Thoracic aorta (tissue), 2 donors: ENCODE data around the gene CCR4. TPM values are rescaled to one million over a fixed set of nuclear protein-coding genes. Genes with fewer than 3 reads are reported as not detected.
"Not testable (repeated sequence)": the region's sequence is repeated elsewhere in the genome, so short reads cannot be mapped to it uniquely, and the experiment has no call there.

Experiments
- ATAC-seq: fragments of 150-250 bp; one replicate; pipeline ENCODE4 v1.8.0; 2017; ENCODE audit warnings: low read depth; ENCODE audit not compliant: insufficient number of reproducible peaks, low FRiP score
- DNase-seq: peaks from one replicate; pipeline ENCODE4 v3.0.0-alpha.2; 2020; ENCODE audit warnings: low spot score
- H3K27ac ChIP-seq, 2 donors: fragments of 200-600 bp; sonication (generic); 1 replicate in 1 of 2; 2 replicates in 1 of 2; pipeline ENCODE4 v1.5.1; 2016; ENCODE audit warnings: mild to moderate bottlenecking in 2 of 2, moderate library complexity in 2 of 2
- H3K27me3 ChIP-seq: fragments of 200-600 bp; sonication (generic); replicated peaks from 2 replicates; pipeline ENCODE4 v1.6.0; 2016; ENCODE audit warnings: mild to moderate bottlenecking; ENCODE audit not compliant: insufficient read depth
- H3K36me3 ChIP-seq: fragments of 200-600 bp; sonication (generic); one replicate; pipeline ENCODE4 v1.5.1; 2016
- H3K4me1 ChIP-seq, 2 donors: fragments of 200-600 bp; sonication (generic); 1 replicate in 1 of 2; 2 replicates in 1 of 2; pipeline versions ENCODE4 v1.5.1 to v1.6.0; 2016; ENCODE audit warnings: low read depth in 2 of 2, mild to moderate bottlenecking in 1 of 2; ENCODE audit not compliant: control insufficient read depth in 1 of 2
- H3K4me3 ChIP-seq: fragments of 200-600 bp; sonication (generic); 2 replicates; pipeline ENCODE4 v1.5.1; 2016; ENCODE audit warnings: mild to moderate bottlenecking
- H3K9me3 ChIP-seq: fragments of 200-600 bp; sonication (generic); 2 replicates; pipeline ENCODE4 v1.5.1; 2016
- CTCF ChIP-seq: fragments of 200-600 bp; sonication (generic); IDR thresholded peaks from one replicate; pipeline ENCODE4 v1.5.1; 2019; ENCODE audit warnings: antibody characterized with exemption
- total RNA-seq, 2 donors: library from RNA; depleted of rRNA; stranded (reverse); fragments of >200 nt; gene quantifications; one replicate each; pipeline versions ENCODE4 v1.1.0 to v1.2.3, GENCODE V29; 2016

The CCR4 gene
- total RNA-seq, 2 donors from 2014 or later: 0.56 TPM; not detected in 1

GRCh38 chr3:32960404-32961170, 9.1 kb downstream of the CCR4 start:
- DNase-seq: no peak

GRCh38 chr3:32961189-32961715, 9.8 kb downstream of the CCR4 start:
- H3K4me1 ChIP-seq: no peaks in the 10 kb centered on the region
- H3K9me3 ChIP-seq: no peaks in the 10 kb centered on the region
- DNase-seq (no peak), ATAC-seq (no peak)
- H3K4me3 ChIP-seq: no peak overlapping the region
- no peak for TF ChIP-seq CTCF
- H3K36me3 ChIP-seq: no peaks in the 10 kb centered on the region
- no peak overlapping the region for H3K27ac ChIP-seq
- H3K27me3 ChIP-seq: no peaks in the 10 kb centered on the region

More at GRCh38 chr3:32960404-32961170, 9.1 kb downstream of the CCR4 start:
- Histone ChIP-seq H3K36me3 (no peaks in the 10 kb centered on the region), H3K4me3 (no peak overlapping the region), H3K4me1 (no peaks in the 10 kb centered on the region), H3K27me3 (no peaks in the 10 kb centered on the region), H3K9me3 (no peaks in the 10 kb centered on the region), H3K27ac (no peak overlapping the region)
- no peak for TF ChIP-seq CTCF
- ATAC-seq: no peak

- no peaks in the 10 kb centered on the region for H3K27me3 ChIP-seq
- H3K27ac ChIP-seq: no peak overlapping the region
- no peaks in the 10 kb centered on the region for H3K4me1 ChIP-seq
- H3K9me3 ChIP-seq: no peaks in the 10 kb centered on the region
- DNase-seq (no peak), ATAC-seq (no peak)
- no peak for TF ChIP-seq CTCF
- no peaks in the 10 kb centered on the region for H3K36me3 ChIP-seq
- no peak overlapping the region for H3K4me3 ChIP-seq
These were observed 12.4 kb downstream of the CCR4 start for GRCh38 chr3:32963871-32964270.

- H3K9me3 ChIP-seq, ATAC-seq, DNase-seq, H3K27me3 ChIP-seq, H3K27ac ChIP-seq, H3K4me1 ChIP-seq, H3K4me3 ChIP-seq, H3K36me3 ChIP-seq: not testable (repeated sequence)
These were observed 13.3 kb downstream of the CCR4 start for GRCh38 chr3:32964781-32965180.

- not testable (repeated sequence) for ATAC-seq, H3K36me3 ChIP-seq, H3K4me3 ChIP-seq, H3K27me3 ChIP-seq, H3K4me1 ChIP-seq, H3K9me3 ChIP-seq, H3K27ac ChIP-seq, DNase-seq
These were observed 14.3 kb downstream of the CCR4 start for GRCh38 chr3:32965617-32966213.

GRCh38 chr3:32966627-32967026, 15.2 kb downstream of the CCR4 start:
- H3K27ac ChIP-seq, DNase-seq, H3K4me3 ChIP-seq, H3K4me1 ChIP-seq, H3K27me3 ChIP-seq, H3K36me3 ChIP-seq, ATAC-seq, H3K9me3 ChIP-seq: not testable (repeated sequence)
